GM06990 (cell line): ENCODE results near the gene TTC7B.

ENCODE experiments used
- DNase-seq: peaks from one replicate; pipeline ENCODE4 v3.0.0-alpha.2; 2011; ENCODE audit not compliant: insufficient read length; ENCODE audit errors: extremely low read depth
- H3K27me3 ChIP-seq: replicated peaks from 2 replicates; pipeline ENCODE4 v1.6.0; 2011; ENCODE audit warnings: low read length; ENCODE audit not compliant: control insufficient read depth, insufficient read depth
- H3K36me3 ChIP-seq: 2 replicates; pipeline ENCODE4 v1.5.1; 2011; ENCODE audit warnings: low read length; ENCODE audit not compliant: control insufficient read depth, insufficient read depth
- H3K4me3 ChIP-seq: replicated peaks from 2 replicates; pipeline ENCODE4 v1.5.1; 2011; ENCODE audit warnings: low read depth, mild to moderate bottlenecking, control low read depth, low read length
- CTCF ChIP-seq: IDR thresholded peaks from 2 replicates; pipeline ENCODE4 v1.5.1; 2011; ENCODE audit warnings: low read length, control low read depth, mild to moderate bottlenecking, inconsistent platforms; ENCODE audit not compliant: insufficient read depth, poor library complexity, severe bottlenecking

TTC7B gene

GRCh38 chr14:90659156-90659555 lies 157.1 kb downstream of the TTC7B start:
- Histone ChIP-seq H3K27me3 (no peaks in the 10 kb centered on the region; the same call in 1 of the 2 replicates), H3K4me3 (no peak overlapping the region), H3K36me3 (no peaks in the 10 kb centered on the region)
- DNase-seq: no peak
- TF ChIP-seq CTCF: no peak

- H3K4me3 ChIP-seq: no peak overlapping the region
- no peaks in the 10 kb centered on the region for H3K36me3 ChIP-seq
- no peak for DNase-seq
- no peaks in the 10 kb centered on the region; the same call in 1 of the 2 replicates for H3K27me3 ChIP-seq
- no peak for TF ChIP-seq CTCF
These were observed 157.7 kb downstream of the TTC7B start for GRCh38 chr14:90658541-90658967.

- Histone ChIP-seq H3K36me3 (no peaks in the 10 kb centered on the region), H3K4me3 (no peak overlapping the region), H3K27me3 (no peaks in the 10 kb centered on the region; the same call in 1 of the 2 replicates)
- TF ChIP-seq CTCF: no peak
- DNase-seq: no peak
These were observed 159.3 kb downstream of the TTC7B start for GRCh38 chr14:90656973-90657372.

DNA sequence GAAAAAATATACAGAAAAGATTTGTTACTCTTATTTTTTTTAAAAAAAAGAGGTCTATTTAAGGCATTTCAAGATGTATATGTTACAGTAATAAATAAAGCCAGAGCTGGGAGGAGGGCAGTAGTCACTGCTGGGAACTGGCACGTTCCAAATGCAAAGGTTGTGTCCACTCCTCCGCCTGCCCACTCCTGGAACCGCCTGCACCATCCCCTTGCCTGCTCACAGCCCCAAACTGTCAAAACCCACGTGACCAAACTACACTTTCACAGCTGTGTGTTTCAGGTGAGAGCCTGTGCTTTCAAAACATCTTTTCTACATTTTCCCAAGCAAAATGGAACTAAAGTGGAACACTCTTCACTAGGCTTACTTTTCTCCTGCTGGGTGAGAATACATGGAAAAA lies 160.4 kb downstream of the TTC7B start:
- DNase-seq: no peak
- no peaks in the 10 kb centered on the region for H3K36me3 ChIP-seq
- TF ChIP-seq CTCF: no peak
- H3K4me3 ChIP-seq: no peak overlapping the region
- H3K27me3 ChIP-seq: no peaks in the 10 kb centered on the region; the same call in 1 of the 2 replicates

- Histone ChIP-seq H3K36me3 (no peaks in the 10 kb centered on the region), H3K27me3 (no peaks in the 10 kb centered on the region; the same call in 1 of the 2 replicates), H3K4me3 (no peak overlapping the region)
- no peak for TF ChIP-seq CTCF
- DNase-seq: no peak
These were observed 161.4 kb downstream of the TTC7B start for GRCh38 chr14:90654831-90655276.

GRCh38 chr14:90652626-90653025 lies 163.6 kb downstream of the TTC7B start:
- no peak for TF ChIP-seq CTCF
- H3K36me3 ChIP-seq: no peaks in the 10 kb centered on the region
- H3K4me3 ChIP-seq: no peak overlapping the region
- no peak for DNase-seq
- H3K27me3 ChIP-seq: no peaks in the 10 kb centered on the region; the same call in 1 of the 2 replicates
